ENCODE measurements around the gene PIN4. TPM values are rescaled to one million over a fixed set of nuclear protein-coding genes. Genes with fewer than 3 reads are reported as not detected.

PIN4 gene
- total and polyA plus RNA-seq, 10 of the 15 experiments (the other 5 are each of a cell fraction or from before 2014, with no cell fraction given) = 8.2 to 53.6 (median 33.9) TPM

GRCh38 chrX:72141372-72142004 is 40.1 kb upstream of the PIN4 start:
- RAD21 ChIA-PET (ENCODE audit: unreplicated experiment) = no interaction called here
- Histone ChIP-seq H3K27me3 (replicated peaks in 1 of 2; ENCODE audit: control insufficient read depth in 2 of 2, insufficient read depth in 2 of 2, low read length in 1 of 2) (no peaks in the 10 kb centered on the region), H3K4me3 (no peak overlapping the region), H2AFZ (ENCODE audit: control insufficient read depth, low read depth, low read length) (no peak overlapping the region; the same call in 1 of the 2 replicates), H3K9me3 (replicated peaks; ENCODE audit: control insufficient read depth, insufficient read depth, low read length) (no peaks in the 10 kb centered on the region), H3K36me3 (ENCODE audit: control insufficient read depth in 2 of 2, insufficient read depth in 2 of 2, low read length in 1 of 2) (no peaks in the 10 kb centered on the region), H3K79me2 (ENCODE audit: control insufficient read depth, insufficient read depth, low read length) (no peaks in the 10 kb centered on the region), H4K20me1 (ENCODE audit: control insufficient read depth, insufficient read depth) (no peaks in the 10 kb centered on the region), H3K9ac (ENCODE audit: control insufficient read depth, insufficient read depth, low read length) (no peak overlapping the region), H3K27ac (ENCODE audit: control insufficient read depth, insufficient read depth) (no peak overlapping the region; the same call in 1 of the 2 replicates), H3K4me1 (ENCODE audit: control insufficient read depth, insufficient read depth, low read length) (peaks cover 14% of the 10 kb centered on the region), H3K4me2 (ENCODE audit: control insufficient read depth, insufficient read depth) (peak overlapping the region; percentile 39; the same call in 1 of the 2 replicates)
- POLR2A ChIA-PET = no interaction called here
- no TSS peak for BruUV-seq (replicated peaks)
- 1% methylated on average over 4 of the region's 4 CpGs for WGBS (ENCODE audit: insufficient coverage, insufficient replicate concordance, low lambda C conversion rate, missing lambda C conversion rate)
- ATAC-seq (peak; percentile 81), DNase-seq (ENCODE audit: low read depth, low spot score) (no peak), FAIRE-seq (peak; percentile 41)
- in situ Hi-C loops (cut with MboI) (no loop called here), intact Hi-C loops (cut with micrococcal nuclease; ENCODE audit: unreplicated experiment) (loop anchor here (2.0 kb wide), 1 partner anchor 39 kb away; the partner anchor contains the start of gene PIN4)
- SMC1A ChIA-PET (ENCODE audit: uncharacterized antibody, unreplicated experiment) = no interaction called here
- CTCF ChIA-PET = interaction anchor here (1.7 kb wide), 1 partner anchor 15 kb away, joined by 4 read pairs; no protein-coding TSS in a partner anchor
- TF ChIP-seq IKZF2 (IDR thresholded peaks at IDR 0.05) = no peak
- no peak for TF ChIP-seq ZBTB11 (CRISPR knock-in tag; IDR thresholded peaks at IDR 0.05)
- TF ChIP-seq ATF3 (IDR thresholded peaks at IDR 0.05; ENCODE audit: borderline replicate concordance, extremely low read depth, low read depth, low read length) = no peak
- no peak for TF ChIP-seq BMI1 (IDR thresholded peaks at IDR 0.05; ENCODE audit: borderline replicate concordance)
- no peak for TF ChIP-seq SIN3A (IDR thresholded peaks at IDR 0.05; ENCODE audit: low read depth, low read length)
- TF ChIP-seq RUNX3 (IDR thresholded peaks at IDR 0.05; ENCODE audit: low read length) = peak; percentile 50
- TF ChIP-seq JUND (IDR thresholded peaks at IDR 0.05; ENCODE audit: low read depth, low read length) = 0 out of 2 replicates have a peak, but pooled peaks have one; percentile 29
- no peak for TF ChIP-seq KAT2A (conservative IDR thresholded peaks at IDR 0.05; ENCODE audit: control insufficient read depth, low read depth, low read length)
- no peak for TF ChIP-seq TCF7 (IDR thresholded peaks at IDR 0.05; ENCODE audit: borderline replicate concordance)
- TF ChIP-seq SKIL (IDR thresholded peaks at IDR 0.05; ENCODE audit: low read depth, poor library complexity, severe bottlenecking) = no peak
- TF ChIP-seq JUNB (IDR thresholded peaks at IDR 0.05) = peak; percentile 97
- no peak for TF ChIP-seq NBN (IDR thresholded peaks at IDR 0.05)
- peak; percentile 94 for TF ChIP-seq POU2F2 (IDR thresholded peaks at IDR 0.05; ENCODE audit: borderline replicate concordance, low read depth, low read length)
- TF ChIP-seq CEBPZ (IDR thresholded peaks at IDR 0.05; ENCODE audit: low read depth, low read length) = no peak

All from GM12878 (cell line).